Measurements from ENCODE around the gene TMPRSS13.
"Not testable (repeated sequence)": the region's sequence is repeated elsewhere in the genome, so short reads cannot be mapped to it uniquely, and the experiment has no call there.

Gene TMPRSS13

DNA sequence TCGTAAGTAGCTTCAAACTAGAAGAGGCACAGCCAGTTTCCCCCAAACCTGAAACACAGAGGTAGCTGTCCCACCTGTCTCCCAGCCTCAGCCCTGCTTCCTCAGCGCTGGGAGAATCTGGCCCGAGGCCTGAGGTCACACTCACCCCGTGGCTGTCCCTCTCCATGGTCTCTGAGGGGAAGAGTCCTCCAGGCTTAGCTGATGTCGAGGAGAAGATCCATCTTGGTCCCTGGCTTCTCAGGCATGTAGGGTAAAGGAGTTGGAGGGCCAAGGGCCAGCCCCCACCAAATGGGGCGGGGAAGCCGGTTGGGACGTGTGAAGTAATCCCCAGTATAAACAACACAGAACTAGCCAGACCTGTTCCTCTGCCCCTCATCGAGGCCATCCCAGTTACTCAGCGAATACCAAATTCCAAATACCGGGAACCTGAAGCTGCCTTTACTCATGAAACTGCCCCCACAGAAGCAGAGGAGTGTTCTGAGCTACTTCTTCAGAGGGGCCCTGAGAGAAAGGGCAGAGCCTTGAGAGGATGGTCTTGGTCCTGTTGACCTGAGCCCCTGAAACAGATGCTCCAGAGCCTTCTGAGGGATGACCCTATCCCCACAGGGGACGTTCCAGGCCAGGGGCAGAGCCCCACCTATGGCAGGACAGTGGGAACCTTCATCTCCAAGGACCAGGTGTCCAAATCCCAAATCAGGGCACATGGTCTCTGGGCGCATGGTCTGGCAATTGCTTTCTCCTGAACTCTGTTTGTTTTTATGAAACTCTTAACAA lies at the start of gene TMPRSS13:
TSS of gene TMPRSS13 (minus strand) at position 261 of the 774 bp plus-strand sequence. CDS start at position 166, 95 bp downstream.
- no peak for DNase-seq

DNA sequence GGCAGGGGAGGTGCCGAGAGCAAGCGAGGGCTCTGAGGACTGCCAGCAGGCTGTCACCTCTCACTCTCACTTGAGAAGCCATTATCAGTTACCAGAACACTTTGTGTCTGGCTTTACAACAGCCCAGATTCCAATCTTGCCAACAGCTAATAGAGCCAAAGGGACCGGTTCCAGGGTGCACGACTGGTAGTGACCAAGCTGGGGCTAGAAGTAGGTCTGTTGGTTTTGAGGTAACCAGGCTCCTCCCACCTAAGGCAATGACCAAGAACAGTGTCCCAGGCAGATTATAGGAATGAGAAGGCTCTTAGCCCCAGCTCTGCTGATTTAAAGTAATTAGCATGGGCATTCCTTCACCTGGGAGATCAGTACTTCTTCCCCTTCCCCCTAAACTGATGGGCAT lies 49.8 kb upstream of the TMPRSS13 start:
- DNase-seq, result no peak

DNA sequence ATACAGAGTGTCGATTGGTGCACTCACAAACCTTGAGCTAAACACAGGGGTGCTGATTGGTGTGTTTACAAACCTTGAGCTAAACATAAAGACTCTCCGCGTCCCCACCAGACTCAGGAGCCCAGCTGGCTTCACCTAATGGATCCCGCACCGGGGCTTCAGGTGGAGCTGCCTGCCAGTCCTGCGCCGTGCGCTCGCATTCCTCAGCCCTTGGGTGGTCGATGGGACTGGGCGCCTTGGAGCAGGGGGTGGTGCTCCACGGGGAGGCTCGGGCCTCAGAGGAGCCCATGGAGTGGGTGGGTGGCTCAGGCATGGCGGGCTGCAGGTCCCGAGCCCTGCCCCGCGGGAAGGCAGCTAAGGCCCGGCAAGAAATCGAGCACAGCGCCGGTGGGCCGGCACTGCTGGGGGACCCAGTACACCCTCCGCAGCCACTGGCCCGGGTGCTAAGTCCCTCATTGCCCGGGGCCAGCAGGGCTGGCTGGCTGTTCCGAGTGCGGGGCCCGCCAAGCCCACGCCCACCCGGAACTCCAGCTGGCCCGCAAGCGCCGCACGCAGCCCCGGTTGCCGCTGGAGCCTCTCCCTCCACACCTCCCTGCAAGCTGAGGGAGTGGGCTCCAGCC lies 49.2 kb upstream of the TMPRSS13 start:
- DNase-seq, result not testable (repeated sequence)

DNA sequence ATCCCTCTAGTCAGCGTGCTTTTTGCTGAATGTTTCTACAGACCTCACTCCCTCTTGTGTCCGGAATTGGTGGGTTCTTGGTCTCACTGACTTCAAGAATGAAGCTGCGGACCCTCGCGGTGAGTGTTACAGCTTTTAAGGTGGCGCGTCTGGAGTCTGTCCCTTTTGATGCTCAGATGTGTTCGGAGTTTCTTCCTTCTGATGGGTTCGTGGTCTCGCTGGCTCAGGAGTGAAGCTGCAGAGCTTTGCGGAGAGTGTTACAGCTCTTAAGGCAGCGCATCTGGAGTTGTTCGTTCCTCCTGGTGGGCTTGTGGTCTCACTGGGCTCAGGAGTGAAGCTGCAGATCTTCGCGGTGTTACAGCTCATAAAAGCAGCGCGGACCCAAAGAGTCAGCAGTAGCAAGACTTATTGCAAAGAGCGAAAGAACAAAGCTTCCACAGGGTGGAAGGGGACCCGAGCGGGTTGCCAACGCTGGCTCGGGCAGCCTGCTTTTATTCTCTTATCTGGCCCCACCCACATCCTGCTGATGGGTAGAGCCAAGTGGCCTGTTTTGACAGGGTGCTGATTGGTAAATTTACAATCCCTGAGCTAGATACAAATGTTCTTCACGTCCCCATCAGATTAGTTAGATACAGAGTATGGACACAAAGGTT lies 48.5 kb upstream of the TMPRSS13 start:
- DNase-seq, result not testable (repeated sequence)

DNA sequence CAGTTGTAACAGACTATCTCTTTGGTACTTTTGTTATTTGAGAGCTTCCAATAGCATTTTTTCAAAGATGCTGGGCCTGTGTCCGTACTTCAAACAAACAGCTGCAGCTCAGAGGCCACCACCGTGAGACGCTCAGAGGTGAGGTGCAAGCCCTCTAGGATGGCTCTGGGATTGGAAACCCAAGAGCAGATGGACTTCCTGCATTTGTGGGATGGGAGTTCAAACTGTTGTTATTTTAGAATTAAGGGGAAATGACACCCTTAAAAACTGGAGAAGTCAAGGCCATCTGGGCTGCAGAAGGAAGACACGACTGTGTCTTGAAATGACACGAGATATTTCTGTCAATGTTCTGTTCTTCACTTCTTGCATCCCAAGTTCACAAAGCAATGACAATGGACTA lies 47.8 kb upstream of the TMPRSS13 start:
- DNase-seq, result no peak

DNA sequence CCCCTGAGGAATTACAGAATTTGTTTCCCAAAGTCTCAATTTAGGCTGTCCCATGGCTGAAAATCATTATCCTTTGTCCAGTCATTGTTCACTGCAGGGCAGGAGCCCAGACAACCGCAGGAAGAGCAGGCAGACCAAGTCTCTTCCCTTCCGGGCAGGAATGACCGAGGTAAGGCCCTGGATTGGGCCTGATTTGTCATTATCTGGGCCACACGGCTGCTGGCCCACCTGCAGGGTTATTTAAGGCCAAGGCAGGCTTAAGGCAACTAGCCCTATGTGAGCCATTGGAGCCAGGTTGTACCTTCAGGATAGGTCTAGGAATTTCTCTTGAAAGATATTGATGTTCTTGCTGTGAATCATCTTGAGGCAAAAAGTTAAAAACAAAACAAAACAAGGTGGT lies 47.2 kb upstream of the TMPRSS13 start:
- no peak for DNase-seq

DNA sequence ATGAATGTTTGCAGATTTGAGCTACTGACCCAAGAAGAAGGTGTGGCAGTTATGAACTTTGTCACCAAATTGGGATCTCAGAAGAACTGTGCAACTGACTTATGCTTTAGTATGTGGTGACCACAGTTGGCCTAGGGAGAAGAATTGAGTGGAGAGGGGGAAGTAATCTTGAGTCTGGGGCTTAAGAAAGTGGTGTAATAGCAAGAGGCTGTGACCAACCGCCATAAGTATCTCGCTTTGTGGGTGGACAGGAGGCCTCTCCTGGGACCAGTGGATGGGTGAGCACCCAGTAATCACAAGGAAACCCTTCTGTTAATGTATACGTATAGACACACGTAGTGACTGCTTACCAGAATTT lies 44.3 kb upstream of the TMPRSS13 start:
- DNase-seq, result no peak

DNA sequence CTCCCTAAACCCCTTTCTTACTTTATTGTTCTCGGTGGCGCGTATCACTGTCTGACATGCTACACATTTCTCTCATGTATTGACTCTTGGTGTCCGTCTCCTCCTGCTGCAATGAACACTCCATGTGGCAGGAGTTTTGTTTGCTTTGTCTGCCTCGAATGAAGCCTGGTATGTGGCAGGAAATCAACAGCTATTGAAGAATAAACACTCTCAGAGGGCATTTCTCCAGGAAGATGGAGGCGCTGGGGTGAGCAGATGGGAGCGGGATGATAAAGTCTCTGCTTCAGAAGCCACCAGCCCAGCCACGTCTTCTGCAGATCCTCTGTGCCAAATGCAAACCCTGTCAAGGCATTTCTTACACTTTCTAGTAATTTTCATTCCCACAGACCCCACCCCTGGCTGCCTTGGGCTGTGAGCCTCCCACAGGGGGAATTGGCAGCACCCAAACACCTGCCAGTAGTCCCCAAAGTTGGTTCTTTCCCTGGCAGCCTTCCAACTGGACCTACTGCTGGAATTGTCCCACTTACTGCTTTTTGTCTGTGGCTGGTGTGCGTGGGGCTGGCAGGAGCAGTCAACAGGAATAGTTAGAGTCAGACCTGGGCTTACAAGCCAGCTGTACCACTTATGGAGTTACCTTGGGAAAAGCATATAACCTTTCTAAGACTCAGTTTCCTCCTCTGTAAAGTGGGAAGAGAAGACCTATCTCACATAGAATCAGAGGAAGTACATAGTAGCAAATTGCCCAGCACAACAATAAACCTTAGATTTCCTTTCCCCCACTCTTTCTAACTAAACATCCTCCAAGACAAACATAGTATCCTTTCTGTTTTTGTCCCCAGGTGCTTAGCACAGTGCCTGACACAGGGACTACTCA lies 43.7 kb upstream of the TMPRSS13 start:
- no peak for DNase-seq

DNA sequence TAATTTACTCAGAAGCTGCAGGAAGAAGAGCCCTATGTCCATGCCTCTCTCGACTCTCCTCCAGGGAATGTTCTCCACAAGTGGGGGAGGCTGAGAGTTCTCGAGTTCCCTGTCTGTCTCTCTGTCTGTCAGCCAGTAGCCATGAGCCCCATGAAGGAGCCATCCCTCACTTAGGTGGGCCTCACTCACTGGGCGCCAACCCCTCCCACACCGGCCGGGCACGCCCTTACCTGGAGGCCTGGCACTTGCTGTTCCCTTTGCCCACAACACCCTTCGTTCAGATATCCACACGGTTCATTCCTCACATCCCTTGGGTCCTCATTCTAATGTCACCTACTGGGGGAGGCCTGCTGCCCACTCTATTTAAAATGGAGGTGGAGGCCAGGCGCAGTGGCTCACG lies 42.8 kb upstream of the TMPRSS13 start:
- DNase-seq, result no peak

DNA sequence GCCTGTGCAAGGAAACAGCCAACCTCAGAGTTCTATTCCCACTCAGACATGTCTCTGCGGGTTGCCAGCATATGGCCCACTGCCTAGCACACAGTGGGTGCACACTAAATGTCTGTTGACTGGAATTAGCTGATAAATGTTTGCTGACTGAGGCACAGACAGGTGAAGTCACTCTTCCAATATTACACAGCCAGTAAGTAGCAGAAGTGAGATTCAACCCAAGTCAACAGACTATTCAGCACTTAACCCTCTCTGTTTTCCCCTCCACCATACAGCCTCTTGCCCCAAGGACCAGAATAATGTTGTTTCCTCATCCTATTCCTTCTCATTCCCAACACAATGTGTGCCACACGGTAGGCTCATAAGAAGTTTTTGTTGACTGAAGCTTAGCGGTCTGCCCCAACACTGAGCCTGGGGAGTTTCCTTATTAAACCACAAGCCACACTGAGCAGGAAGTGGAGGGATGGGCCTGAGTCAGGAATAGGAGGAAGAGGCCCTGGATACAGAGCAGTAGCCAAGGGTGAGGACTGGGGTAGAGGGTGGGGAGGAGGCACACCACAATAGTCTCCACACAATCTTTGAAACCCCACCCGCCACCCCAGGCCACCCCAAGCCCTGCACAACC lies 41.3 kb upstream of the TMPRSS13 start:
- DNase-seq, result no peak

DNA sequence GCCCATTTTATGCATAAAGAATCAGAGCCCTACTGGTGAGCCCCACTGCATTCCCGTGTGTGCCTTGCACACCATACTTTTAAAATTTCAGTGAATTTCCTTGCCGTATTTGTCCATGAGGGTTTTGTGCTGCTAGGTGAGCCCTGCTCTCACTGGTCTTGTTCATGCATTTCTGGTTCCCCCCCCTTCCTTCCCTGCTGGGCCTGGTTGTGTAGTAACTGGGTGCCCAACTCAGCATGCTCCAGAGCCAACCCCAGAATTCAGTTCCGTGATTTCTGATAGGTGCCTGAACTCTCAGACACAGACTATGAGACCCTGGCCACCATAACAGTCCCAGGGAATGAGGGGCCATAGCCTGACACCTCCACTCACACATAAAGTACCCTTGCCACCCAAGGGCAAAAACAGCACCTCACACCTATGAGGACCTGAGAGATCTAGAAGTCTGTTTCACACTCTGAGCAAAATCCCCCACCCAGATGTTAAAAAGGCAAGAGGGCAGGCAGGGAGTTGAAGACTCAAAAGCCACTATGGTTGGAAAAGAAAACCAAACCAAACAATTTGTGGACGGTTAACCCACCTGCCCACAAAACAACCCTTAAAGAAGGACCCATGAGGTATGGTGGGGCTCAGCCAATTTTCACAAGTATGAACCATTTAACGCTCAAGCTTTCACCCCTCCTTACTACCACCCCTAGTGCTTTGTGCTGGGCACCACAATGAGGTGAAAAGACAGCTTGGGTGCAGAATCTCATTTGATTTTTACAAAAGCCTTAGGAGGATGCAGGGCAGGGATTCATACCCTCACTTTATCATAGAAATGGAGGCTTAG lies 40.2 kb upstream of the TMPRSS13 start:
- DNase-seq, result no peak

DNA sequence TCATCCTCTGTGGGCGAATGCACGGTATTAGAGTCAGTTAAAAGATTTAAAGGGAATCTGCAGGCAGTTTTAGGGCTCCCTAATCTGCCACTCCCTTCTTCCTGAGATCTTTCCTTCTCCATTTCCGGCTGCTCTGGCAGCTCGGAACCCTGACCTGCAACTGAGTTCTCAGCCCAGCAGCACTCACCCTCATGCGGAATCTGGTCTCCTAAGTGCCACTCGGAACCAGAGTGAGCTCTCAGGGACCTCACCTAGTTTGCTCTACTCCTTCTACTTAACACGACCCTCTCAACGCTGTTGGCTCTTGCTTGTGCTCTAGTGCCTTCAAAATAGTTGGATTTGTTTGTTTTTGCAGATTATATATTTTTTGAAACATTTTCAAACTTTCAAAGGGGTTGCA lies 37.7 kb upstream of the TMPRSS13 start:
- DNase-seq, result no peak

DNA sequence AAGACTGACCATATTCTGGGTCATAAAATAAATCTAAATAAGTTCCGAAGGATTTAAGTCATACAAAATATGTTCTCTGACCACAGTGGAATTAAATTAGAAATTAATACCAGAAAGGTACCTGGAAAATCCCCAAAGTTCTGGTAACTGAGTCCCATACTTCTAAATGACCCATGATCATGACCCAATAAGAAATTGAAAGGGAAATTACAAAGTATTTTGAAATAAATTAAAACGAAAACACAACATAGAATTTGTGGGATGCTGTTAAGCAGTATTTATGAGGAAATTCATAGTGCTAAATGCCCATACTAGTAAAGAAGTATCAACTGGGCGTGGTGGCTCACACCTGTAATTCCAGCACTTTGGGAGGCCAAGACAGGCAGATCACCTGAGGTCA lies 33.6 kb upstream of the TMPRSS13 start:
- DNase-seq, result no peak

DNA sequence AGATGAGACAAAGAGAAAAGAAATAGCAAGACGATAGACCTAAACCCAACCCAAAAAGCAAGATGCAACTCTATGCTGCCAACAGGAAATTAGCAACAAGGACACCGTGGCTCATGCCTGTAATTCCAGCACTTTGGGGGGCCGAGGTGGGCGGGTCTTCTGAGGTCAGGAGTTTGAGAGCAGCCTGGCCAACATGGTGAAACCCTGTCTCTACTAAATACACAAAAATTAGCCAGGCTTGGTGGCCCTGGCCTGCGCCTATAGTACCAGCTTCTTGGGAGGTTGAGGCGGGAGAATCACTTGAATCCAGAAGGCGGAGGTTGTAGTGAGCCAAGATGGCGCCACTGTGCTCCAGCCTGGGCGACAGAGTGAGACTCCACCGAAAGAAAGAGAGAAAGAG lies 32.7 kb upstream of the TMPRSS13 start:
- no peak for DNase-seq

DNA sequence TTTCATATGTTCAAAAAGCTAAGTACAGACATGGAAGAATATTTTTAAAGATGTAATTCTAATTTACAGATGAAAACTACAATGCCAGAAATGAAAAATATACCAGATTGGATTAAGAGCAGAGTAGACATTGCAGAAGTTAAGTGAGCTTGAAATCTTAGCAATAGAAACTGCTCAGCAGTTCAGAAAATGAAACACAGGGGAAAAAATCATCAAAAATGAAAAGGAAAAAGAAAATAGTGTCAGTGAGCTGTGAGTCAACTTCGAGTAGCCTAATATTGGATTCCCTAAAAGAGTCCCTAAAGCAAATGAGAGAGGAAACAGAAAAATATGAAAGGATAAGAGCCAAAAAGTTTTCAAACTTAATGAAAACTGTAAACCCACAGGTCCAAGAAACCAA lies 31.2 kb upstream of the TMPRSS13 start:
- no peak for DNase-seq

DNA sequence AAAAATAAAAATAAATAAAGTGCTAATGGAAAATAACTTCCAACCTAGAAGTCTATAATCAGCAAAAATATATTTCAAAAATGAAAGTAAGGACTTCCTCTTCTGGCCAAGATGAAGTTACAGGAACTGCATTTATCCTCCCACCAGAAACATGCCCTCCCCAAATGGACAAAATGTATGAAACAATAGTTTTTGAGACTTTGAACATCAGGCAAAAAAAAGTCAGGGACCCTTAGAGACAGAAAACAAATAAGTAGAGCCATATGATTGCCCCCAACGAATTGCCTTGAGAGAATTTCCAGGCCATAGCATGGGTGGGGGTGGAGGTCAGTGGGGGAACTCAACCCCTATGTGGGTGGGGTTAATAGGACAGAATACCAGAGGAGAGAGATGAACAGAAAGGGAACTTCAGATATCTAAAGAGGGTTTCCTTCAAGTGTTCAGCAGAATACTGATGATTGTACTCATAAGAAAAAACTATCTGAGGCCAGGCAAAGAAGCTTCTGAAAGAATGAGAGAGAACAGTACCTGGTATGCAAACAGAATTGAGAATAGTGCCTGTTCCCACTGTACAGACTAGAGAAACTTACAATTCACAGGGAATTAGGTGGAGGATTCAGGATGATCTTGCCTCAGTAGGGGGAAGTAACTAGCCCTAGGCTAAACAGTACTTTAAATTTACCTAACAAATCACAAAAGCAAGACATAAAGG lies 30.4 kb upstream of the TMPRSS13 start:
- DNase-seq, result no peak

DNA sequence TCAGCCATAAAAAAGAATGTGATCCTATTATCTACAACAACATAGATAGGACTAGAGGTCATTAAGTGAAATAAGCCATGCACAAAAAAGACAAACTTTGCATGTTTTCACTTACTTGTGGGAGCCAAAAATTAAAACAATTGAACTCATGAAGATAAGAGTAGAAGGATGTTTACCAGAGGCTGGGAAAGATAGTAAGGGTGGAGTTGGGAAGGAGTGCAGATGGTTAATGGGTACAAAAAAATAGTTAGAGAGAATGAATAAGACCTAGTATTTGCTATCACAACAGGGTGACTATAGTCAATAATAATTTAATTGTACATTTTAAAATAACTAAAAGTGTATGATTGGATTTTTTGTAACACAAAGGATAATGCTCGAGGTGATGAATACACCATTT lies 29.7 kb upstream of the TMPRSS13 start:
- DNase-seq, result no peak

DNA sequence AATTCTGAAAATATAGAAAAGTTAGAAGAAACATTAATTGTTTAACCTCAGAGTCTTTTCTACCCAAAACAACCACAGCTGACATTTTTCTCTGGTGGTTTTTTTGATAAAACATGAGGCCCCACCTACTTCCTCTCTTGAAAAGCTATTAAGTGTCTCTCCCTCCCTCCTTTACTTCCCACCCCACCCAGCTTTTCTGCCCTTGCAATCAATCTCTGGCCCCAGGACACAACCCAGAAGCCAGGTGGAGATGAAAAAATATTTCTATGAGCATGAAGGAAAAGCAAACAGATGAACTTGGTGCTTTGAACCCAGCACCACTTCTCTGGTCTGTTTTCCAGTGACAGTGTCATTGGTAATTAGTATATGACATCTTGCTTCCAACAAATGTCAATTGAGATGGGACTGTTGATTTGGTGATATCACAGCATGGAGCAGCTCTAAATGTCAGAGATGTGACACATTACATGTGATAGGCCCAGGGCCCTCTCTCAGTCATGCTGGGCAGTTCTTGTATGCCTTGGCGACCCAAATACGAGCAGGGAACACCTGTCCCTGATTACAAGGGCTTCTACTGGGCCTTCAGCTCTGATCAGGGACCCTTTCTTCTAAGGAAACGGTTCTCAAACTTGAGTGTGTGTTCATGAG lies 23.9 kb upstream of the TMPRSS13 start:
- DNase-seq, result no peak

DNA sequence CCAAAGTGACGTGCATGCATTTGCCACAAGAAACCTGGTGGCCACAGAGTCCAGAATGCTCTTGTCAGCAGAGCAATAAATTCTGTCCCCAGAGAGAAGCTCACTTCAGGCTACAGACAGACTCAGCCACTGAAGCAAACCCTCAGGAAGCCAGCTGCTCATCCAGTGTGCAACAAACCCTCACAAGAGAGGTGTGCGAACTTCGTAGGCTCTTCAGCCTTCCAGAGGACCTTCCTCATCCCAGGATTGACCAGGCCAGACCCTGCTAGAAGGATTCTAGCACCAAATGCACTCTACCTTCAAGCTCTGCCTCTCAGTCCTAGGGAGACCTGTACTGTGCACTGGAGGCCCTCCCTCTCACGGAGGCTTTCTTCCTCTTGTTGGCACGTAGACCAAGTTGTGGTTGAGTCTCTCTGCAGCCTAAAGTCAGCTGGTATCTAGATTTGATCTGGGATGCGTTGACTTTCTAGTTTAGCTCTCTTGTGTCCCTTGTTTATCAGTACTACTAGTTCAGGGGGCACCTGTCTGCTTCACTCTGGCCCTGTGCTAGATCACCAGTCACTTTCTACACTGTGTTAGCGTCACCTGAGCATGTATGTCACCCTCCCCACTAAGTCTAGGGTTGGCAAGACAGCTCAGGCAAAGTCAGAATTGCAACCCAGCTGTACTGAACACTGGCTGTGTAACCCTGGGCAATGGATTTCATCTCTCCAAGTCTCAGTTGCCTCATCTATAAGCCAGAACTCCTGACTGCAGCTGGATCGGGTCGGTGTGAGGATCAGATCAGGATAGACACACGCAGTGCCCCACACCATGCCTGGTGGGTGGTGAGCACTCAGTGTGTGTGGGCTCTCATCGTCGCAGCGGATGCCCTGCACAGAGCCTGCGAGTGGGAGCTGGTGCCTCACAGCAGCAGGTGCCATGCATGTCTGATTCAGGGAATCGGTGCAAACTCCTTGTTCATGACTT lies 22.1 kb upstream of the TMPRSS13 start:
- no peak for DNase-seq

Measured in NCI-H82 (cell line).